Stimulated activated CD4-positive, alpha-beta T cell treated with anti-CD3 and anti-CD28 coated beads, Interleukin-12 subunit alpha, Interleukin-12 subunit beta, amount 100 ng/mL, for 4 hours (primary cell): Measurements from ENCODE around the gene HOXC10.

Experiments used
- DNase-seq: peaks from one replicate; pipeline ENCODE4 v3.0.0-alpha.2; 2020

HOXC10 gene

DNA sequence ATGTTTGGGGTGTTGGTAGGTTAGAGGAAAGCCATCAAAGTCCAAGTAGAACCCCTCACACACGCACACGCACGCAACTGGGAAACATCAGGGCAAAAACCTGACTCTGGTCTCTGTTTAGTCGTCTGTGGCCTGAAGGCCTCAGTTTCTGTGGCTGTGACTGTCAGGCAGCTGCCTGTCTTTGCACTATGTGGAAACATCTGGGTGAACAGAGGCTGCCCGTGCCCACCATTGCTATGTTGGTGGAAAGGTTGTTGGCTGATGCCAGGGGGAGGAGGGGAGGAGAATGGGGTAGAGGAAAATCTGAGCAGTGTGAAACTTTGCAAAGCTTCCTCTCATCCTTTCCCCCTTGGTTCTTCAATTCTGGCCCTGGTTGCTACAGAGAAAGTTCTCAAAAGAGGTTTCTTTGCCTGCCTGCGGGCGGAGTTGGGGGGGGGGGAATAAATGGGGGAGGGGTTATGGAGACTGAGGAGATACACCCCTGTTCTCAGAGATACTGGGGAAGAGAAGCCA, 7.5 kb downstream of the HOXC10 start:
- DNase-seq, result no peak

DNA sequence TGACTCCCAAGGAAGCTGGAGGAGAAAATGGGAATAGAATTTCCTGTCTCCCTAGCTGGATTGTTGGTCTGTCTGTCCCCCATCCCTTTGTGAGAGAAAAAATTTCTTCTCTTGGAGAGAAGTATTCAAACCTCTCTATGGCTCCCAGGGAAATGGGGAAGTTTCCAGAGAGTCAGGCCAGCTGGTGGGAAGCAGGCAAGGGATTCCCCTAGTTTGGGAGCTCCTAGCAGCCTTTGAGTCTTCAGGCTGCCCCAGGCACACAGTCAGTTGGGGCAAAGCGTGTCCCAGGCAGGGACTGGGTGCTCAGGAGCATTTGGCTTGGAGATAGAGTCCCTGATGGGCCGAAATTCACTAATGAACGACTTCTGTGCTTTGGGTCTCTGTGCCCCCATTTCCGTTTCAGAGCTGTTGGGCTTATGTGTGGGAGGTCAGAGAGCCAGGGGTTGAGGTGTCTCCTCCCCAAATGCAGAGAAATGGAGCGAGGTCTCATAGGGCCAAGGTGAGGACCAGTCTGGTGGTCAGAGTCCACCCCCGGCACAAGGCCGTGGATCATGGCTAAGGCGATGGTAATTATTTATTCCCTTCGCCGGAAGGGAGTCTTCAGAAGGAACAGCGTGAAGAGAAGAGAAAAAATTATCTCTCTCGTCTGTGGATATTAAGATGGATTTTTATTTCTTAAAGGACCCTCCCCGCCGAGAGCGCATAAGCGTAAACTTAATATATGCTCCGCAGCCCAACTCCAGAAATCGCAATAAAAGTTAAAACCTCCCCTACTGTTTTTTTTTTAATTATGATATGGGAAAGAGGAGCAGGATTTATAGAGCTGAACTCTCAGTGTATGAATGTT, 8.4 kb downstream of the HOXC10 start:
- DNase-seq, result no peak

DNA sequence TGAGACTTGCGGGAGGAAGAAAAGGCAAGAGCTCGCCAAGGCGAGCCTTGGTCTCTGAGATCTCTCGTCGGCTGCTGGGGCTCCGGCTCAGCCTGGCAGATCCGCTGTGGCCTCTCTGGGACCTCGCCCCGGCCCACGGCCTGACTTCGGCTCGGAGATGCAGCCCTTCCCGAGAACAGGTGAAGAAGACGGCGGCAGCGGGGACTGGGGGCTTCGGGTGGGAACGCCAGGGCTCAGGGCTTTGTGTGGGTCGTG, 9.0 kb downstream of the HOXC10 start:
- no peak for DNase-seq

DNA sequence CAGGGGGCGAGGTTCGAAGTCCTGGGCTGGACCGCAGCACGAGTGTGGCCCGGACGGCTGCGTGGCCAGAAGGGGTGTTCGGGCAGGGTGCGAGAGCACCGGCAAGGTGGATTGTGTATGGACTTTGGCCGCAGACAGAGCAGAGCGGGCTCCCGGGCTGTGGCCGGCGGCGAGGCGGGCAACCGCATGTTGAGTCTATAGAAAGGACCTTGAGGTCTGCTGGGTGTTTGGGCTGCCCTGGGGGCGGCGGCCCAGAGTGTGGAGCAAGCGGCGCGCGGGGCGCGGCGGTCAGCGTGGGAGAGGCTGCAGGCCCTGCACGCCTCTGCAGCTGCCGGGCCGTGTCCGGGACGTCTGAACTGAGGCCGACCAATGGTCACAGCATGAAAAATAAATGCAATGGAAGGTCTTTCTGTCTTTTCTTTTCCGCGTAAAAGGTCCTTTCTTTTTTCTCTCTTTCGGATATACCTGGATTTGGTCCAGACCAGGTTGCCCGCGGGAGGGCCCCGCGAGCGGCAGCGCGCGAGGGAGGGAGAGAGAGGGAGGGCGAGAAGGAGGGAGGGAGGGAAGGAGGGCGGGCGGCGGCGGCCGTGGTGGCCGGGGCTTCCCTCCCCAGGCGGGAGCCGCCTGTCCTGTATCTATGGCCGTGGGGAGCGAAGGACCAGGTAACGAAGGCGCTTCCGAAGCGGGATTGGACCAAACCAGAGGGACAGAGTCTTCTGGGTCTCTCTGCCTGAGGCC, 9.5 kb downstream of the HOXC10 start:
- no peak for DNase-seq

DNA sequence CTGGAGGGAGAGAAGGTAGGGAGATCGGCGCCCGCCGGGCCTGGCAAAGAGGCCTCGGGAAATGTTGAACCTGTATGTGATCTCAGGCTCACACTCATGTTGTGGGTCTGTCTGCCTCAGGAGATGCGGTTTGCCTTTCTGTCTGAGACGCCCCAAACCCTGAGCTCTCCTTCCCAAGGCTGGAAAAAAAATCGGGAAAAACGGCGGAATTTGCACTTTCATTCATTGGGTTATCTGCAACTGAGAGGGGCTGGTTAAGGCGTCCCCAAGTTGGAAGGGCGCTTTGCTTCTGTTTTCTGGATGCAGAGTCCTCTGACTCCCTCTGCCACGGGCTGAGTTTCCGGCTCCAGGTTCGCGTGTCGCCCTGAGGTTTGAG, 10.0 kb downstream of the HOXC10 start:
- no peak for DNase-seq

DNA sequence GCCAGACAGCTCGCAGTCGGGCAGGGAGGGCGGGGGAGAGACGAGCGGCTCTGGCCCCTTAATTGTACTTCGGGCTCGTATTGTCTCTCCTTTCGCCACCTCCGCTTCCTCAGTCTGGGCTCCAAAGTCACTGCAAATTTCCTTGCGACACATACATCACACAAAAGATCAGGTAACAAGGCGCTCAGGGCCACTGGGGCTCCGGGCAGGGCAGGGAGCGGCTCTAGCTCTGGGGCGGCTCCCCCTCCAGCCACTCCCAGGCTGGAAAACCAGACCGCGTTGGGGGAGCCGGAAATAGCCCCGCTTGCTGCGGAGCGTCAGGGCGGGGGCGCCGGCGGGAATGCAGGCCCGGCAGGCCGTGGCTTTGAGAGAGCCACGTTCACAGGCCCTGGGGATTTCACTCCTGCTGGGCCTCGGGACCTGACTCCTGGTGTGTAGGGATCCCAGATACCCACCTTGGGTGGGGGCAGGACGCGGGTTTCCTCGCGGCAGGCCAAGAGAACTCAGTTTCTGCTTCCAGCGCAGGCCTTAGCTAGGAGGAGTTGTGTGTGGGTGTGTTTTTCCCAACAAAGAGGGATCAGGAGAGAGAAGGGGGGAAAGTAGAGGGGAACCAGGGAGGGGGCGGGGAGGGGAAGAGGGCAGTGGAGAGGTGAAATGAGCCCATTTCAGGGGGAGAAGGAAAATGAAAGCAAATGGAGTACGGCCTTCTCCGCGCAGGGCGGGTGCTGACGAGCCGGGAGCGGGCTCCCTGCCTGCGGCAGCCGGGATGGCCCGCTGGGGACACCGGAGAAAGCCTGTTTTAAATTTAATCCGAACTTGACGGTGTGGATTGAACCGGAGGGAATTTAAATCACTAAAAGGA, 10.7 kb downstream of the HOXC10 start:
- DNase-seq, result no peak

DNA sequence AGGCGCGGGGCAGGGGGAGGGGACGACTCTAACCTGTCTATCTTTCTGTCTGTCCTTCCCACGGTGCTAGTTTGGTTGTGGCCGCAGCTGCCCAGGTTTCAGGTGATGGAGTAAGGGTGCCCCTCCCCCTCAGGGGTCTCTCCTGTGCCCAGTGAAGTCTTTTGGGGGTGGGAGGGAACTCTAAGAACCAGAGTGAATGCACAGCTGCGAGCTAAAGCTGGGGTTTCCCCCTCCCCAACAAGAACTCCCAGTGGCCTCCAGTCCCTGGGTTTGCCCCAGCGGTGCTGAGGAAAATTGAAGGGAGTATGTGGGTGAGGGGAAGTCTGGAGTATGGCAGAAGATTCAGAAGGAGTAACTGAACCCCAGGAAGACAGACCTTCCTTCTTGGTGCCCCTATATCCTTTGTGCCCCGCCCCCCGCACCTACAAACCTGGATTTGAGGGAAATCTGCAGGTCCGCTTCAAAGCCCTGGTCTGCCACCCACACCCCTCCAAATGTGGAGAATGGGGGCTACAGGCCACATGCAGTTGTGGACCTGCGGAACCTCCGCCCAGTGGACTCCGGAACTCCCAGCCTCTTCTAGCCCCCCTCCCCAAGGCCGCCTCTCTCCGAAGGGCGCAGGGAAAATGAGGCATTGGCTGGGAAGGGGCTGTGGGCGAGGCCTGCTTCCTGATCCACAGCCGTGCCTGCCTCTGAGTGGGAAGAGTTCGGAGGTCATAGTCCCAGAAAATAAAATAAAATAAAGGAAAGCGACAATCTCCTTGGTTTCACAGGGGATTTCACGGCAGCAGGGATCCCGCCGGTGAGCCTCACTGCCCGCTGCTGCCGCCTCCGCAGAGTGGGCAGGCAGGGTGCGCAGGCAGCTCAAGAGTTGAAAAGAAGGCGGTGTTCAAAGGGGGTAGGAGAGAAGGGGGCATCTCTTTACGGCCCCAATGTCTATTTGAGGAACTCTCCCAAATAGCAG, 11.6 kb downstream of the HOXC10 start:
- no peak for DNase-seq

DNA sequence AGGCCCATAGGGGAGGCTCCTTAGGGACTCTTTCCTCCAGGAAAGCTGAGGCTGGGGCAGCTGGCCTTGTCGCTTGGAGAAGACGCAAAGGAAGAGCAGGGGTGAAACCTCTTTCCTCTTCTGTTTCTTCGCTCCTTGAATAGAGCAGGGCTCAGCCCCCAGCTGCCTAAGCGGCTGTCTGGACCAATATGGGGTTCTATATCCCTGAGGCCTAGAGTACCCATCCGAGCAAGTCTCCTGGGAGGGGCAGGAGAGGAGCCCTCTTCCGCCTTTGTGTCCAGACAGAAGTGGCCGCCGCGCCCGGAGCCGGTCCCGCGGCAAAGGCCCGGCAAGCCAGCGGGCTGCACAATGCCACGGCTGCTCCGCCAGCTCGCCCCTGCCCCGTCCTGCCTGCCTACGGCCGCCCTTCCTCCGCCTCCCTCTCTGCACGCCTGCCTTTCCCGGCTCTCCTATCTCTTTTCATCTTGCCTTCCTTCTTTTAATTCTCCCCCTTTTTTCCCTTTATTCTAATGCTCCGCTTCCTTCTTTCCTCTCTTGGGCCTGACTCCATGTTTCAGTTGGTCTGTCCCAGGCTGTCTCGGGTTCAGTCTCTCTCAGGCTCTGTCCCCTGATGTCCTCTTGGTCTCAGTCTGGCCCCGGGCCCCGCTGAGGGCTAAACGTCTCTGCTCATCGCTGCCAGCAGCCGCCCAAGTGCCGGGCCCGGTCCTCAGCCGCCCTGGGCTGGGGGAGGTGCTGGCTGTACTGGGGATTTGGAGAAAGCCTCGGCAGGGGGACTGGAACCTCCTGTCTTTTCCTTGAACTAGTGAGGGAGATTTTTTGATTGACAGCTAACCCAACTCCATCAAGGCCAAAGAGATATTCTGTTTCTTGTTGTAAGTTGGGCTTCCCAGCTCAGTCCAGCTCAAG, 12.5 kb downstream of the HOXC10 start:
- DNase-seq, result no peak

DNA sequence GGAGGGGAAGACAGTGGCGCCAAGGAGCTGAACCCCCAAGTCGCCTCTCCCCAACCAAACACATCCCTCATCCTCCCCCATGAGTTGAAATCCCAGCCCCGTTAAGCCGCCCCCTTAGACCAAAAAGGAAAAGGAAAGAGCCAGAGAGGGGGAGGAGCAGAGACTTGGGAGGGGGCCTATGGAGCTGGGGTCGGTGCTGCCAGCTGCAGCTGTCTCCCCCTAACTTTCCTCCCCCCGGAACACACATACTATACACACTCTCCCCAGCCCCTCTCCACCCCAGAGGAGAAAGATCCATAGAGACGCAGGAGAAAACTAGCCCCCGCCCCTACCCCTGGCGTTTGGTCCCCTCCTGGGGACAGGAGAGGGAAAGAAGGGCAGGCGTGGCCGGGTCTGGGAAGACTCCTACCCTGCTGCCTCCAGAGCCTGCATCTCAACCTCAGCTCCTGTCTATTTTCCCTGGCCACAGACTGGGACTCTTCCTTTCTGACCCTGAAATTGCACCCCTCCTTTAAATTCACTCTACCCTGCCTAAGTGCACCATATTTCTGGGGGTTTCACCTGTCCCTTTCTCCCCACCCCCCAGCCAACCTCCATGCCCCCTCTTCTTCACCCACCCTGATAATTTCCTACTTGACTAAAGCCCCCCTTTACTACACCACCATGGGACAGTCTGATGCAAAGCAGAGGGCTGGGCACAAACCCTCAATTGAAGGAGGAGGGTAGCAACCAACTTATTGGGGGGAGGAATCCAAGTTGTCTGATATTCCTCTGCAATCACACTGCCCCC, 13.4 kb downstream of the HOXC10 start:
- DNase-seq, result no peak

DNA sequence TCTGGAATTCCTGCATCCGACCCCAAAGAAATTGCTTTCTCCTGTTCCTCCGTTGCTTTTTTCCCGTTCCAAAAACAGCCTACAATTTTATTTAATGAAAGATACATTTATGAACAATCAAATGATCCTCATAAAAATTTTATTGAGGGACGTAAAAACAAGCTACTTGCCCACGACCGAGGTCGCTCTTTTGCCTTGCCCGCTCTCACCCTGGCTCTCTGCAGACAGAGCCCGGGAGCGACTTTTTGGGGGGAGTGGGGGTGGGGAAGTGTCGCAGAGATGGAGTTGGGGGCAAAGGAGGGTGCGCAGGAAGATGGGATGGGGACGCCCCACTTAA, 13.9 kb downstream of the HOXC10 start:
- DNase-seq, result no peak

DNA sequence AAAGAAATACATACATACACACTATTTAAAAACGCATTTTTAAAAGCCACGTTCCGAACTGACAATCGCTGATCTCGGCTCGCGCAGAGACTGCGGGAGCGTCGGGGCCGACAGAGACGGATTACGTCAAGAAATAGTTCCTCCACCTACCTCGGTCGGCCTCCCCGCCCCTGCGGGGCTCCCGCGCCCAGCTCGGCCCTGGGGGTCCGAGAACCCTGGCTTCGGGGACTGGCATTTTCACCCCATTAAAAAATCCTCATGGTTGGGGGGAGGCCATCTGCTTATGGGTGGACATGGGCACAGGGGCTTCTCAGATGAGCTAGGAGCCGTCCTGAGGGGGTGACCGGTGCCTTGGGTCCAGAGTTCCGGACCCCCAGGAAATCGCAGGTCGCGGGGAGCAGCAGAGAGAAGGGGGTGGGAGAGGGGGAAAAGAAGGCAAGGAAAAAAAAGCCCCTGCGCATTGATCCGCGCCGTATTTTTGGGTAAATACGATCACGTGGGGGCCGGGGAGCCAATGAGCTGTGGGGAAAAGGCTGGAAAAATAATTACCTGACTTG, 14.7 kb downstream of the HOXC10 start:
- no peak for DNase-seq

DNA sequence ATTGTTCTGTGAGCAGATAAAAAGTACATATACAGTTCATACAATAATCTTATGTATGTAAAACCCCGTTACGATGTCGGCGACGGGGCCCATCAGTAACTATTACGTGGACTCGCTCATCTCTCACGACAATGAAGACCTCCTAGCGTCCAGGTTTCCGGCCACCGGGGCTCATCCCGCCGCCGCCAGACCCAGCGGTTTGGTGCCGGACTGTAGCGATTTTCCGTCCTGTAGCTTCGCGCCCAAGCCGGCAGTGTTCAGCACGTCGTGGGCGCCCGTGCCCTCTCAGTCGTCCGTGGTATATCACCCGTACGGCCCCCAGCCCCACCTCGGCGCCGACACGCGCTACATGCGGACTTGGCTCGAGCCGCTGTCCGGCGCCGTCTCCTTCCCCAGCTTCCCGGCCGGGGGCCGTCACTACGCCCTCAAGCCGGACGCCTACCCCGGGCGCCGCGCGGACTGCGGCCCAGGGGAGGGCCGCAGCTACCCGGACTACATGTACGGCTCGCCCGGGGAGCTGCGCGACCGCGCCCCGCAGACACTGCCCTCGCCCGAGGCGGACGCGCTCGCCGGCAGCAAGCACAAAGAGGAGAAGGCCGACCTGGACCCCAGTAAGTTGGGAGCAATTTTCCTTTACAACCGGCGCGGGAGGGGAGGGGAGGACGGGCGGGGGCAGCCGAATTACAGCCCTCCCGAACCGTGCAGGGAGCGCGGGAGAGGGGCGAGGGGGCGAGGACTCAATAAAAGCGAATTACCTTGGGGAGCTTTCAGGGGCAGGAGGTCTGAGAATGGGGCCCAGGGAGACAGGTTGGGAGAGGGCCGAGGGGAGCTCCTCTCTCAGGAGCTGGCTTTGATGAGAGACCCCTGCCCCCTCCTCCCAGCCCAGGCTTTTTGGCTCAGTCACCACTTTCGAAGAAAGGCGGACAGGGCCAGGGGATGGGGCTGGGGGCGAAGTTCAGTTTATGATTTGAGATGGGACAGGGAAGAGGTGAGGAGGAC, 15.5 kb downstream of the HOXC10 start, which contains the start of gene HOXC9:
Gene HOXC9 (plus strand): TSS at position 46 of the 999 bp plus-strand sequence. CDS start 28 bp downstream, at position 74.
- no peak for DNase-seq

DNA sequence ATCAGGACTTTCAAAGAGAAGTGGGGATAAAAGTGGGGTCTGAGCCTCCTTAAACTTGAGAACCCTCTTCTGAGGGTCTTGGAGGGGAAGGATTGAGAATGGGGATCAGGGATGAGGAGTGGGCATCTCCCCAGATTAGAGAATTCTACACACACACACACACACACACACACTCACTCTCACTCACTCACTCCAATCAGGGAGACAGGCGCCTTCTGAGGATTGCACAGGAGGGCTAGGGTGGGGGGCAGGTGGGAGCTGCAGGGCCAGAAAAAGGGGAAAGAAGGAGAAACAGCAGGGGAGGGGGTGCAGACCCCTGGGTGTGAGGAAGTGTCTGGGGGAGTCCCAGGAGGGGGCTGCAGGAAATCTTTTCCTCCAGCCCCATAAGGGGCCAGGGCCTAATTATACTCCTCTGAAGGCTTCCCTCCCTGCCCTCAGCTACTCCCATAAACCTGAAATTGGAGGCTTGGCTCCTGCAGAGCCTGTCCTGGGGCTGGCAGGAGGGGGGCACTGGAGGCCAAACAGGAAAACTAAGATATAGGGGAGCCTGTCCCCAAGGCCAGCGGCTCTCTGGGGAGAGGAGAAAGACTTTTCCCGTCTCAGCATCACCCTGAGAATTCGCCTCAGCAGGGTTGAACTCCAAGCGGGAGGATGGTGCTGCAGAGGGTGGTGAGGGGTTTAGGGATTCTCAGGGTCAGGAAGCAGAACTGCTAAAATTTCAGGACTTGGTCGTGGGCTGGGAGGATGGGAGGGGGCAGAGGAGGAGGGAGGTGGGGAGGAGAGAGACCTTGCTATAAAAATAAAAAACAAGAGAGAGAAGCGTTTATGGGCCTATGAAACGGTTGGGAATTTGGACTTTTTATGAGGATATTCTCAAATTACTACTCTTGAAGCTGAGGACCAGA, 16.6 kb downstream of the HOXC10 start:
- no peak for DNase-seq

DNA sequence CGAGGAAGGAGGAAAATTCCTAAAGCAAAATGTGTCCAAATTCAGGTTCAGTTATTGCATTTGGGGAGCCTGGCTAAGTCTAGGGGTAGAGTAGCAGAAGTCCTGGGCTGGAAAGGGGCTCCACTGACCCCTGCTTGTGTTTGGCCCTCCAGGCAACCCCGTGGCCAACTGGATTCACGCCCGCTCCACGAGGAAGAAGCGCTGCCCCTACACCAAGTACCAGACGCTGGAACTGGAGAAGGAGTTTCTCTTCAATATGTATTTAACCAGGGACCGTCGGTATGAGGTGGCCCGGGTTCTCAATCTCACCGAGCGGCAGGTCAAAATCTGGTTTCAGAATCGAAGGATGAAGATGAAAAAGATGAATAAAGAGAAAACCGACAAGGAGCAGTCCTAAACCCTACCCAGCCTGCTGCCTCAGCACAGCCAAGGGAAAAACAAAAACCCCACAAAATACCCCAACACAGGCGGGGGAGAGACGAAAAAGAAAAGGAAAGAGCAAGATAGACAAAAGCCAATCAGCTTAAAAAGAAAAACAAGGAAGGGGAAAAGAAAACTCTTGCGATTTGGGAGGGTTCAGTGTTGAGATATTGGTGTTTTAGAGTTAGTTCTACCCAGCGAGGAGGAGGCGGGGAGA, 17.4 kb downstream of the HOXC10 start:
- no peak for DNase-seq

DNA sequence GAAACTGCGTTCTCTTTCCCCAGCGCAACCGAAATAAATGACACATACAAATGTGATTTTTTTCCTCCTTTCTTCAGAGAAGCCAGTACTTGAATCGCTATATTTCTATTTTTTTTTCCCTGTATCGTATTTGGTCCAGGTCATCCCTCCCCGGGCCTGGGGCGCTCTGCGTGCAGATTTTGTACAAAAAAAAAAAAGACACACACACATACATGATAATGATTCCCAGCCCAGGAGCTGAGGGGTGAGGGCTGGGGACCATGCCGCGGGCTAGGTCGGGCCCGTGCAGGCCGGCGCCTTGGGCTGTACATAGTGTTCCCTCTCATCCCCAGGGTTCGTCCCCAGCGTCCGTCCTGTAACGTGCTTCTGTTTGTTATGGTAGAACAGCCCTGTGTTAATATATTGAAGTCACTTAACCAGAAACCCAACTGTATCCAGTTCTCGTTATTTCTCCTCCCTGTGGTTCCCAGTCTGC, 18.0 kb downstream of the HOXC10 start:
- no peak for DNase-seq

DNA sequence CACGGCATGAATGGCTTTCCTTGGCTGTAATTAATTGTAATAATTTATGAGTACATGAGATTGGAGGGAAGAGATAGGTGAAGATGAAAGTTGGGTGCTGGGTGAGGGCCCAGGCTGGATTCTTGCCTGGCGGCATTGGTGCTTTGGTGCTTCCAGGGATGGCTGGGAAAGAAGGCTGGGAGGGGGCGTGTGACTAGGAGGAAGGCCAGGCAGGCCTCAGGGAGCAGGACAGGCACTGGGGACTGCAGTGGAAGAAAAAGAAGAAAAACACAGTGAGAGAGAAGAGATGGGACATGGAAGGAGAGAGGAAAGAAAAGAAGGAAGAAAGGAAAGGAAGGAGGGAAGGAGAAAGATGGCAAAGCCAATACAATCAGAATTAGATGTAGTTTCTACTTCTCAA, 18.7 kb downstream of the HOXC10 start:
- DNase-seq, result no peak
